HG02885 (cell line): ENCODE measurements around the gene PM20D1.
"Not testable (repeated sequence)": the region's sequence is repeated elsewhere in the genome, so short reads cannot be mapped to it uniquely, and the experiment has no call there.

ENCODE experiments used
- ATAC-seq: cut with Tn5 transposase; IDR thresholded peaks from one replicate; pipeline ENCODE4 v1.9.1; 2021; ENCODE audit warnings: mild to moderate bottlenecking; ENCODE audit not compliant: unreplicated experiment, poor library complexity

The PM20D1 gene, protein sequence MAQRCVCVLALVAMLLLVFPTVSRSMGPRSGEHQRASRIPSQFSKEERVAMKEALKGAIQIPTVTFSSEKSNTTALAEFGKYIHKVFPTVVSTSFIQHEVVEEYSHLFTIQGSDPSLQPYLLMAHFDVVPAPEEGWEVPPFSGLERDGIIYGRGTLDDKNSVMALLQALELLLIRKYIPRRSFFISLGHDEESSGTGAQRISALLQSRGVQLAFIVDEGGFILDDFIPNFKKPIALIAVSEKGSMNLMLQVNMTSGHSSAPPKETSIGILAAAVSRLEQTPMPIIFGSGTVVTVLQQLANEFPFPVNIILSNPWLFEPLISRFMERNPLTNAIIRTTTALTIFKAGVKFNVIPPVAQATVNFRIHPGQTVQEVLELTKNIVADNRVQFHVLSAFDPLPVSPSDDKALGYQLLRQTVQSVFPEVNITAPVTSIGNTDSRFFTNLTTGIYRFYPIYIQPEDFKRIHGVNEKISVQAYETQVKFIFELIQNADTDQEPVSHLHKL

DNA sequence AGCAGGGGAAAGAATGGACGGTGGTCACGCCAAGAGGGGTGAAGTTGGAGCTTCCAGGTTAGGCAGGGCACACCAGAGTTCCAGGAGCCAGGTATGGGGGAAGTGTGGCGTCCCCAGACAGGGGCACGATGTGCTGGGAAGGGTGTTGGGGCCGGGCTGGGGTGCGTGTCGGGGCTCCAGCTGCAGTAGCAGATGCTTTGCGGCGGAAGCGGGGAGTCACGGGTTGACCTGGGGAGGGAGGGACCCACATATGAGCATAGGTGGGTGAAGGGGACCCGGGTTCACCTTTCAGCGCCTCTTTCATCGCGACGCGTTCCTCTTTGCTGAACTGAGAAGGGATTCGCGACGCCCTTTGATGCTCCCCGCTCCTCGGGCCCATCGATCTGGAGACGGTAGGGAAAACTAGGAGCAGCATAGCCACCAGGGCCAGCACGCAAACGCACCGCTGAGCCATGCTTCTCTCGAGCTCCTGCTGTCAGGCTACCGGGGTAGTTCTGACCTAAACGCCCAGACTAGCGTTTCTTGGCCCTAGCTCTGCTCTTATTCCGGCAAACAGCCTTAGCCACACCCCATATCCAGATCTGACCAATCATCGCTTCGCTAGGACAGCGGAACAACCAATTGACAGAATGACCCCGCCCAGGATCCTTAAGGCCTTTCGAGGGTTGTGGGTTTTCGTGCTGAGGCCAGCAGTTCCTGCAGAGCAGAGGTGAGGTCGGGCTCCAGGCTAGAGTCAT, at the start of gene PM20D1:
TSS of gene PM20D1 (minus strand) at position 514 of the 737 bp plus-strand sequence. CDS start at position 454, 60 bp downstream.
- peak; percentile 96 for ATAC-seq

DNA sequence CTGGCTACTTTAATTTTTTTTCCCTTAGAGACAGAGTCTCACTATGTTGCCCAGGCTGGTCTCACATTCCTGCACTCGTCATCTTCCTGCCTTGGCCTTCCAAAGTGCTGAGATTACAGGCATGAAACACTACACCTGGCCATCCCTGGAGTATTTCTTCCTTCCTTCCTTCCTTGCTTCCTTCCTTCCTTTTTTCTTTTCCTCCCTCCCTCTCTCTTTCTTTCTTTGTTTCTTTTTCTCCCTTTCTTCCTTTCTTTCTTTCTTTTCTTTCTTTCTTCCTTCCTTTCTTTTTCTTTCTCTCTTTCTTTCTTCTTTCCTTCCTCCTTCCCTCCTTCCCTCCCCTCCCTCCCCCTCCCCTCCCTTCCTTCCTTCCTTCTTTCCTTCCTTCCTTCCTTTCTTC, 46.4 kb upstream of the PM20D1 start:
- no peak for ATAC-seq

DNA sequence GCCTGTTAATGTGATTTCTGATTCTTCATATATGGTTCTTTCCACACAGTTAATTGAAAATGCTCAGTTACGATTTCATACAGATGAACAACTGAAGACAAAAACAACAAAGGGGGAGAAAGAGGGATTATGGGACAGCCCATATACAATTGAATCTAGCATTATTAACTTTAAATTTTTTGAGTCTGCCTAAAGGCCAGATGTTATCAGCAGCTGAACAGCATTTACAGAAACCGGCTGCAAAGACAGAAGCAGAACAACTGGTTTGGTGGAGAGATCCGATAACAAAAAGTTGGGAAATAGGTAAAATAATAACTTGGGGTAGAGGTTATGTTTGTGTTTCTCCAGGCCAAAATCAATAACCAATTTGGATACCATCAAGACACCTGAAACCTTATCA, 44.2 kb upstream of the PM20D1 start:
- not testable (repeated sequence) for ATAC-seq

DNA sequence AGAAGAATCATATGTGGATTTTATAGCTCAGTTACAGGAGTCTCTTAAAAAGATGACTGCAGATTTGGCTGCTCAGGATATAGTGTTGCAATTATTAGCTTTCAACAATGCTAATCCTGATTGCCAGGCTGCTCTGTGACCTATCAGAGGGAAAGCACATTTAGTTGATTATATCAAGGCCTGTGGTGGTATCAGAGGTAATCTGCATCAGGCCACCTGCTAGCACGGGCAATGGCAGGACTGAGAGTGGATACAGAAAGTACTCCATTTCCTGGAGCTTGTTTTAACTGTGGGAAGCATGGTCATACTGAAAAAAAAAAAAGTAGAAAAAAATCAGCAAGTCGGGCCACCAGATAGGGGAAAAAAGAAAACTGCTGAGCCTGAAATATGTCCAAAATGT, 42.2 kb upstream of the PM20D1 start:
- ATAC-seq = not testable (repeated sequence)

DNA sequence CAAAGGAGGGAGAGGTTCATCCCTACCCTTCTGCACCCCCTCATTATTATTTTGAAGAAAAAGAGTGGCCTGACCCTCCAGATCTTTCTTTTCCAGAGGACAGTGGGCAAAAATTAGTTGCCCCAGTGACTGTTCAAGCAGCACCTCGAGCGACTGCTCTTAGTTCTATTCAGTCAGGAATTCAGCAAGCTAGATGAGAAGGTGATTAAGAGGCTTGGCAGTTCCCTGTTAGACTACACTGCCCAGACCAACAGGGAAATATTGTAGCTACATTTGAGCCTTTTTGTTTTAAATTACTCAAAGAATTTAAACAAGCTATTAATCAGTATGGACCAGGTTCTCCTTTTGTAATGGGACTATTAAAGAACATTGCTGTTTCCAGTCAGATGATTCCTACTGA, 41.5 kb upstream of the PM20D1 start:
- ATAC-seq = not testable (repeated sequence)

DNA sequence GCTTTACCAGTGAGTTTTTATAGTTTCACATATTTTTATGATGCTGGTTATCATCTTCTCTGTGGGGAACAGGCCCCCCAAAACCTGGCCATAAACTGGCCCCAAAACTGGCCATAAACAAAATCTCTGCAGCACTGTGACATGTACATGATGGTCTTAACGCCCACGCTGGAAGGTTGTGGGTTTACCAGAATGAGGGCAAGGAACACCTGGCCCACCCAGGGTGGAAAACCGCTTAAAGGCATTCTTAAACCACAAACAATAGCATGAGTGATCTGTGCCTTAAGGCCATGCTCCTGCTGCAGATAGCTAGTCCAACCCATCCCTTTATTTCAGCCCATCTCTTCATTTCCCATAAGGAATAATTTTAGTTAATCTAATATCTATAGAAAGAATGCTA, 40.7 kb upstream of the PM20D1 start:
- ATAC-seq = not testable (repeated sequence)

DNA sequence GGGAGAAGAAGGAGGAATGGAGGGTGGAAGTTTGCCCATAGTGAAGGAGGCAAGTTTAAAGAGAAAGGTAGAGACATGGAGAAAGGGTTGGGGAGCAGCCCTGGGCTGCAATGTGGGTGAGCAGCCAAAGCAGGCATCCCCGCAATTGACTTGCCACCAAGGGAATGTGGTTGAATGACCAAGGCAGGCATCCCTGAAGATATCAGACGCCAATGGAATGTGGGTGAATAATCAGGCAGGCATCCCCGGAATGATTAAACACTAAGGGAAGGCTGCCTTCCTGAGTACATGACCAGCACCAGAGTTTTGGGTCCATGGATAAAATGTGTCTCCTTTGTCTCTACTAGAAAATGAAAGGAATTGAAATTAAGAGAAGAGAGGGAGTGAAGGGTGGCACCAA, 39.8 kb upstream of the PM20D1 start:
- ATAC-seq = not testable (repeated sequence)

DNA sequence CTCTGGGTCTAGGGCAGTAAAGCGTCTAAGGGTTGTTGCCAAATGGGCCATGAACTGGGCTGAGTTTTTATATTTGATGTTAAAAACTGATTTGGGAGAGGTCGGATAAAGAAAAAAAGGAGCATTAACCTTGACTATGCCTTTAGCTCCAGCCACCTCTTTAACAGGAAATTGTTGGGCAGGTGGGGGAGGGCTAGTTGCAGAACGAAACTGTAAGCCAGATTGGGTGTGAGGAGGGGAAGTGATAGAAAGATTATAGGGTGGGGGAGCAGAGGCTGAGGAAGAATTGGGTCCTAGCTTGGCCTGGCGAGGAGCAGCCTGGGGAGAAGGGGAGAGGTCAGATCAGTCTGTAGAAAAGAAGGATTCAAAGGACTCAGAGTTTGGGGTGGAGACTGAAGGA, 39.1 kb upstream of the PM20D1 start:
- not testable (repeated sequence) for ATAC-seq

DNA sequence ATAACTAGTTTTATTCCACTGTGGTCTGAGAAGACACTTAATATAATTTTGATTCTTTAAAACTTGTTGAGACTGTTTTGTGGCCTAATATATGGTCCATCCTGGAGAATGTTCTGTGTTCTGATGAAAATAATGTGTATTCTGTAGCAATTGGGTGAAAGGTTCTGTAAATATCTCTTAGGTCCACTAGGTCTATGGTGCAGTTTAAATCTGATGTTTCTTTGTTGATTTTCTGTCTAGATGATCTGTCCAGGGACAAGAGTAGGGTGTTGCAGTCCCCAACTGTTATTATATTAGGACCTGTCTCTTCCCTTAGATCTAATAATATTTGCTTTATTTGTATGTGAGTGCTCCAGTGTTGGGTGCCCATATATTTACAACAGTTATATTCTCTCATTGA, 33.9 kb upstream of the PM20D1 start:
- no peak for ATAC-seq

DNA sequence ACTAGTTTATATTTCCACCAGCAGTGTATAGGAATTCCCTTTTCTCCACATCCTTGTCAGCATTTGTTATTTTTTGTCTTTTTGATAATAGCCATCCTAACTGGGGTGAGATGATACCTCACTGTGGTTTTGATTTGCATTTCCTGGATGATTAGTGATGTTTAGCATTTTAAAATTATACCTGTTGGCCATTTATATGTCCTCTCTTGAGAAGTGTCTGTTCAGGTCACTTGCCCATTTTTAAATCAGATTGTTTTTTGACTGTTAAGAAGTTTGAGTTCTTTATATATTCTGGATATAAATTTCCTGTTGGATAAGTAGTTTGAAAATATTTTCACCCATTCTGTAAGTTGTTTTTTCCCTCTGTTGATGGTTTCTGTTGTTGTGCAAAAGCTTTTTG, 31.0 kb upstream of the PM20D1 start:
- ATAC-seq = no peak

DNA sequence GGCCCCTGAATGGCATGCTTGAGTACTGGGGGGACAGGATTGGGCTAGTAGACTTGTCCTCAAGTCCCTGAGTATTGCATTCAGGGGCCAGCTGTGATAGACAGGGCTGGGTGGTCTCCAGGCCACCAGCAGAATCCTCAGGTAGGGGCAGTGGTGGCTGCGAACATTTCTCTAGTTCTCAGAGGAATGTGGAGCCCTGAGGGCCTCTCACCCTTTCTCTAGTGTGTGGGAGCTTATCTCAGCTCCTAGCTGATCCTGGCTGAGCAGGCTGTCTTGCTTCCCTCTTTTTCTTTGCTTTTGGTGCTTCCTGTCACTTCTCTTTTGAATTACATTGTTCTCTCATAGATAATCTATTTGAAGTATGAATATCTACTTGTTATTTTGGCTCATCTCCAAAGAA, 30.0 kb upstream of the PM20D1 start:
- no peak for ATAC-seq

DNA sequence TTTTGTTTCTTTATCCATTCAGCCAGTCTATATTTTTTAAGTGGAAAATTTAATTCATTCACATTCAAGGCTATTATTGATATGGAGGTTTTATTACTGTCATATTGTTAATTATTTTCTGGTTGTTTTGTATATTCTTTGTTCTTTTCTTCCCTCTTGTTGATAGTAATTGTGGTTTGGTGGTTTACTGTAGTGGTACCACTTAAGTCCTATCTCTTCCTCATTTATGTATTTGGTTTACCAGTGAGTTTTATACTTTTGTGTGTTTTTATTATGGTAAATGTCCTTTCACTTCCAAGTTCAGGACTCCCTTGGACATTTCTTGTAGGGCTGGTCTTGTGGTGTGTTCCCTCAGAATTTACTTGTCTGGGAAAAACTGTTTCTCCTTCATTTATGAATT, 28.1 kb upstream of the PM20D1 start:
- ATAC-seq = no peak

DNA sequence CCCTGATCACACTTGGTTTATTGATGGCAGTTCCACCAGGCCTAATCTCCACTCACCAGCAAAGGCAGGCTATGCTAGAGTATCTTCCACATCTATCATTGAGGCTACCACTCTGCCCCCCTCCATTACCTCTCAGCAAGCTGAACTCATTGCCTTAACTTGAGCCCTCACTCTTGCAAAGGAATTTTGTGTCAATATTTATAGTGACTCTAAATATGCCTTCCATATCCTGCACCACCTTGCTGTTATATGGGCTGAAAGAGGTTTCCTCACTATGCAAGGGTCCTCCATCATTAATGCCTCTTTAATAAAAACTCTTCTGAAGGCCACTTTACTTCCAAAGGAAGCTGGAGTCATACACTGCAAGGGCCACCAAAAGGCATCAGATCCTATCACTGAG, 23.2 kb upstream of the PM20D1 start:
- ATAC-seq = not testable (repeated sequence)

DNA sequence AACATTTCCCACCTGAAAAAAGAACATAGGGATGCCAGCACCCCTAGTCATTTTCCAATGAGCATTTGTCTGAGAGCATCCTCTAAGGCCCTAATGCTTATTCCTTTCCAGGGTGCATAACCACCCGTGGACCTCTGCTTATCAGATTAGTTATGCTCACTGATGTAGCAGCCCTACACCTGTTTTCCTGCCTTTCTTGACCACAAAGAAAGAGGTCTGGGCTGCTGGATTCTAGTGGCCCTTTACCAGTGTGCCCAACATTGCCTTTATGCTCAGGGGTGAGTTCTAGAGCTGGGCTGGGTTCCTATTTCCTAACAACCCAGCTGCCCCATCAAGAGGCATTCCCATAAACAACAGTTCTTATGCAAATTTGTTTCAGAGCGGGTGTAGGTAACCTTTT, 20.3 kb upstream of the PM20D1 start:
- no peak for ATAC-seq

DNA sequence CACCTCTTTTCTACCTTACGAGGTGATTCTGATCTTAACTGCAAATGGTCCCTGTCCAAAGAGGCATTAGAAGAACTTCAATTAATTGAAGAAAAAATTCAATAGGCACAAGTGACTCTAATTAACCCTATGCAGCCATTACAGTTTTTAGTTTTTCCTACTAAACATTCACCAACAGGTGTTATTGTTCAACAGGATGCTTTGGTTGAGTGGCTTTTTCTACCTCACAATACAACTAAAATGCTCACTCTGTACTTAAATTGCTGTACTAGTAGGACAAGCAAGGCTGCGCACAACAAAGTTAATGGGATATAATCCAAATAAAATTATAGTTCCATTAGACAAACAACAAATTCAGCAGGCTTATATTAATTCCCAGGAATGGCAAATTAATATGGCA, 11.6 kb upstream of the PM20D1 start:
- ATAC-seq = no peak

DNA sequence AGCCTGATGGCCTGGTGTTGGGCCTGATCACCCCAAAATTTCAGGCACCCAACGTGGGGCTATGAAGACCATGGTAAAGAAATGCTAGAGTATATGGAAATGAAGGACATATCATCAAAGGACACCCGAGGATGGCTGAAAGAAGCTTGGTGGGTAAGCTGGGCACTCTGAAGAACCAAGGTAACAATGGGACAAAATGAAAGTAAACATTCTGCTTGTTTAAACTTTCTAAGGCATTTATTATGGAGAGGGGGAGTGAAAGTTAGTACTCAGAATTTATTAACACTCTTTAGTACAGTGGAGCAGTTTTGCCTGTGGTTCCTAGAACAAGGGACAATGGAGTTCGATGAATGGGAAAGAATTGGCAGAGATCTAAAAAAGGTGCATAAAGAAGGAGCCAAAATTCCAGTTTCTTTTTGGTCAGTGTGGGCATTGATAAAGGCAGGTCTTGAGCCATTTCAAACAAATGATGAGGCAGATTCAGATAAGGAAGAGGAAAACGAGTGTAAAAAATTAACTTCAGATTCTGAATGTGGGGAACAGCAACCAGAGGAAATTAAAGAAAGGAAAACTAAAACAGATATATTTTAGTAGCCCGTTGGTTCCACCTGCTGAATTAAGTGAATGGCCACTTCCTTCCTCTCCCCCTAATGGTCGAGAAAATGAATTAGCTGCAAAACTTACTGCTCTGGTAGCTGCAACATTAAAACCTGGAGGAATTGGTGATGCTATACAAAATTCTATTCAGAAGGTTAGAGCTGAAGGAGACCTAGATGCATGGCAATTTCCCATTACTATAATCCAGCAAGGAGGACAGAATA, 8.4 kb upstream of the PM20D1 start:
- no peak for ATAC-seq

DNA sequence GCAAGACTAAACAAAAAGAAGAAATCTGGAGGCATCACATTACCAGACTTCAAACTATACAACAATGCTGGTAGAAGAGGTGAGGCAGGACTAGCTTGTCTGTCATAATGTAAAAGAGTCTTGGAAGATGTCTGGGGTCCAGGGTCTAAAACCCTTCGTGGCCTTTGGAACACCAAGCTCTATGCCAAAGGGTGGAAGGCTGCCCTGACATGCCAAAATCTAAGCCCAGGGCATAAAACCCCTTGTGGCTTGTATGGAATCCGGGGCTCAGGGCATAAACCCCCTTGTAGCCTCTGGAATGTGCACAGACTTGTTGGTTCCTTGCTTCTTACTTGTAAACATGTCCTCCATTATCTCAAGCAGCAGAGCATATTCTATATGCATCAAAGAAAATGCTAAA, 7.6 kb upstream of the PM20D1 start:
- not testable (repeated sequence) for ATAC-seq

DNA sequence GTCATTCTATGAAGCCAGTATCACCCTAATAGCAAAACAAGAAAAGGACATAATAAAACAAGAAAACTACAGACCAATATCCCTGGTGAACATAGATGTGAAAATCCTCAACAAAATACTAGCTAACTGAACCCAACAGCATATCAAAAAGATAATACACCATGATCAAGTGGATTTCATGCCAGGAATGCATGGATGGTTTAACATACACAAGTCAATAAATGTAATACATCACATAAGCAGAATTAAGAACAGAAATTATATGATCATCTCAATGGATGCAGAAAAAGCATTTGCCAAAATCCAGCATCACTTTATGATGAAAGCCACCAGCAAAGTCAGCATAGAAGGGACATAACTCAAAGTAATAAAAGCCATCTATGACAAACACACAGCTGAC, 6.5 kb upstream of the PM20D1 start:
- ATAC-seq = no peak

DNA sequence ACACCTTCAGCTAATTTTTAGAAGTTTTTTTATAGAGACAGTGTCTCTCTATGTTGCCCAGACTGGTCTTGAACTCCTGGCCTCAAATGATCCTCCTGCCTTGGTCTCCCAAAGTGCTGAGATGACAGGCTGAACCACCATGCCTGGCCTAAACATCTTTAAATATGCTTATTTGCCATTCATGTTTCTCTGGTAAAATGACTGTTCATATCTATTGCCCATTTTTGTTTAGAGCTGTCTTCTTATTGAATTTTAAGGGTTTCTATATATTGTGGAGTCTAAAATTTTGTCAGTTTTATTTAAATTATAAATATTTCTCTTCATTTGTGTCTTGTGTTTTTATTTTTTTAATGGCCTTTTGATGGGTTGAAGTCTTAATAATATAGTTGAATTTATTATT, 3.0 kb upstream of the PM20D1 start:
- ATAC-seq = no peak

DNA sequence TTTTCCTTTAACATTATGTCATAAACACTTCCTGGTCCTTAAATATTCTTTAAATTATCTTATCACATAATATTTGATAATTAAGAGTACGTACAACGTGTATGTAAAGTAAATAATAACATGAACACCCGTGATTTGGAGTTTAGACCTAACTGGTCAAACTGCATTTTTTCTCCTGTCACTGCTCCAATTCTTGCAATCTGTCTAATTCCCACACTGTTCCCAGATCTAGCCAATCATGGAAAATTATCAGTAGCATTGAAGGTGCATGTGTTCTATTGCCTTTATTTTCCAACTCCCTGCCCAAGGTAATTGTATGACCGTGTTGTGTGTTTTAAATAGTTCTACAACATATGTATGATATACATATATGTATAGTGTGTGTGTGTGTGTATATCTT, 2.1 kb upstream of the PM20D1 start:
- no peak for ATAC-seq
